VCaP (cell line): ENCODE data around the gene KCNJ4.
"Not testable (repeated sequence)": the region's sequence is repeated elsewhere in the genome, so short reads cannot be mapped to it uniquely, and the experiment has no call there.

Experiments
- H3K27ac ChIP-seq: fragments of 450-650 bp; 2 replicates; pipeline ENCODE4 v1.5.1; 2017
- TF ChIP-seq, protein P1 (sequence below): fragments of 450-650 bp; conservative IDR thresholded peaks from 2 replicates; pipeline ENCODE4 v1.5.1; 2017; ENCODE audit warnings: mild to moderate bottlenecking, moderate library complexity

The KCNJ4 gene

DNA sequence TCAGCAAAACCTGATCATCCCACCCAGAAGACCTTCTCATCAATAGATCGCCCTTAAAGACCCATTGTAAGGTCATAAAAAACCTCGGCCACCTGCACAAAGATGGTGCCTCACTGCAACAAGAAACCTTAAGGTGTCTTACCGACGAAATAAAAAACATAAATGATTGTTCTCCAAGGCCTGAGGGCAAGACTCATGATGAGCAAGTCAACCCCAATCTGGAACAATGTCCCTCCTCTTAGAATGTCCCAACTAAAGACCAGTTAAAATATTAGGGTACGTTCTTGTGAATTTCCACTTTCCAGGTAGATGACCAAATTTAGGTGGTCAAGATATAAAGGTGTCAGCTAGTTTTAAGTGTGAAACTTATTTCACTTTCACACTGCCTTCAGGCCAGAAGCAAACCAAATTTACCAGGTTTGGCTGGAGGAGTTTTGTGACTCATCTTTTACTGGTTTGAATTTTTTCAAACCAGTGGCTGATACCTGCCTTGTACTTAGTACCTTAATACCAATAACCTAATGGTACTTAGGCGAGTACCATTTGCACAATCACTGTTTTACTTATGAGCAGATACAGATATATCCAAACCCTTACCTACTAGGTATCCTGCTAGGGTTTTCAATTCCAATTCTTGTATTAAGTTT lies 27.8 kb upstream of the KCNJ4 start:
- no peak overlapping the region for H3K27ac ChIP-seq
- TF ChIP-seq, protein P1, sequence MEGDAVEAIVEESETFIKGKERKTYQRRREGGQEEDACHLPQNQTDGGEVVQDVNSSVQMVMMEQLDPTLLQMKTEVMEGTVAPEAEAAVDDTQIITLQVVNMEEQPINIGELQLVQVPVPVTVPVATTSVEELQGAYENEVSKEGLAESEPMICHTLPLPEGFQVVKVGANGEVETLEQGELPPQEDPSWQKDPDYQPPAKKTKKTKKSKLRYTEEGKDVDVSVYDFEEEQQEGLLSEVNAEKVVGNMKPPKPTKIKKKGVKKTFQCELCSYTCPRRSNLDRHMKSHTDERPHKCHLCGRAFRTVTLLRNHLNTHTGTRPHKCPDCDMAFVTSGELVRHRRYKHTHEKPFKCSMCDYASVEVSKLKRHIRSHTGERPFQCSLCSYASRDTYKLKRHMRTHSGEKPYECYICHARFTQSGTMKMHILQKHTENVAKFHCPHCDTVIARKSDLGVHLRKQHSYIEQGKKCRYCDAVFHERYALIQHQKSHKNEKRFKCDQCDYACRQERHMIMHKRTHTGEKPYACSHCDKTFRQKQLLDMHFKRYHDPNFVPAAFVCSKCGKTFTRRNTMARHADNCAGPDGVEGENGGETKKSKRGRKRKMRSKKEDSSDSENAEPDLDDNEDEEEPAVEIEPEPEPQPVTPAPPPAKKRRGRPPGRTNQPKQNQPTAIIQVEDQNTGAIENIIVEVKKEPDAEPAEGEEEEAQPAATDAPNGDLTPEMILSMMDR: no peak

DNA sequence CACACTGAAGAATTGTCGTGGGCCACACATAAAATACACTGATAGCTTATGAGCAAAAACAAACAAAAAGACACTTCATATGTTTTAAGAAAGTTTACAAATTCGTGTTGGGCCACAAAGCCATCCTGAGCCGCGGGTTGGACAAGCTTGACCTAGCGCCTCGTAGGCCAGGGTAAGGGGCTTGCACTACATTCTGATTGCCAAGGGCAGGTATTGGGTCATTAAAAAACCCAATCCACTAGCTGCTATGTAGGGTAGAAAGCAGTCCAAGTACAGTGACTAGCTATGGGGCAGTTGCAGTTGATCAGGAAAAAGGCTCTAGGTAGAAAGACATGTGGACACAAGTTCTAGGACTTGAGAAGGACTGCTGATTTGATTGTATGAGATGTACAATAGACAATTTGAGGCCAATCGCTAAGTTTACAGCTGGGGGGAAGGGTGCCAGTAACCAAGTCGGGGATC lies 26.9 kb upstream of the KCNJ4 start:
- no peak overlapping the region for H3K27ac ChIP-seq
- TF ChIP-seq, protein P1: no peak

DNA sequence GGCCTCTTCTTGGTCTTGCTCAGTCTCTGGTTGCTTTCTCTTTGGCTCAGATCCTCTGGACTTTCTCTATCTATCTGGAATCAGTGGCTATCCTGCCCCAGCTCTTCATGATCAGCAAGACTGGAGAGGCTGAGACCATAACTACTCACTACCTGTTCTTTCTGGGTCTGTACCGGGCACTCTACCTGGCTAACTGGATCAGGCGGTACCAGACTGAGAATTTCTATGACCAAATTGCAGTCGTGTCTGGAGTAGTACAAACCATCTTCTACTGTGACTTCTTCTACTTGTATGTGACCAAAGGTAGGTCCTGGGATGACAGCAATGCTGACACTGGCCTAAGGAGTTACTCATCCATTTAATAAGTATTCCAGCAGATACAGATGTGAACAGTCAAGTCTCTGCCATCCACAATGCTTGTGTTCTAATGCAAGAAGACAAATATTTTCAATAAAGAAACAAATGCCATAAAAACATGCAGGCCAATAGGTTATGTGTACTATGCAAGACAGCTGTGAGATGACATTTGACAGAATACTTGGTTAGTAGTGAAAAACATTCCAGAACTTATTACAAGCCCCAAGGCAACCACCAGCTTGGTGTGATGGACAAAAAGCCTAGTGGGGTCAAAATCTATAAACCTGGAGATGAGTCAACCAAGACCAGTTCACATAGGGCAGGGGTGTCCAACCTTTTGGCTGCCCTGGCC lies 26.3 kb upstream of the KCNJ4 start:
- TF ChIP-seq, protein P1: no peak
- no peak overlapping the region for H3K27ac ChIP-seq

DNA sequence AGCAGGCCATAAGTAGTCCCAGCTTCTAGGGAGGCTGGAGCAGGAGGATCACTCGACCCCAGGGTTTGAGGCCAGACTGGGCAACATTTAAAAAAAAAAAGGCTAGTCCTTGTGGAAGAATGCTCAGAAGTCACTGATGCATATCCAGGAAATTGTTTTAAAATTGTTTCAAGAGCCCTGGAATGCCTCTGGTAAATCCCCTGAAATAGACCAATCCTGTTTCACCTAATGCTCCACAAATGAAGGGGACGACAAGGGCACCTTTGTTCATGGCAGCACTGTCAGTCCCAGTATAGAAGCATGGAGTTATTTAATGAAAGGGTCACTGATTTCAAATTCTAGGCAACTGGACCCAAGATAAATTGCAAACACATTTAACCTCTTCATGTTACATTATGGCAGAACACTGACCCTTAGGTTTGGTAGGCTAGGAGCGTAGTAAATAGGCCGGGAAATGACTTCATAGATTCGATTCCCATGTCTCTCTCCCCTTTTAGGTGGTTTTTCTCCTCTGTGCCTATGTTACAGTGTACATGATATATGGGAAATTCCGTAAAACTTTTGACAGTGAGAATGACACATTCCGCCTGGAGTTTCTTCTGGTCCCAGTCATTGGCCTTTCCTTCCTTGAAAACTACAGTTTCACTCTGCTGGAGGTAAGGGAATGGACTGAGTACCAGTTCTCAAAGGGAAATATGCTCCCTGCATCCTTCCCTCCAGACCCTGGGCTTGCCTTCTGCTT lies 24.3 kb upstream of the KCNJ4 start:
- TF ChIP-seq, protein P1: no peak
- no peak overlapping the region for H3K27ac ChIP-seq

GRCh38 chr22:38477585-38477984 lies 22.6 kb upstream of the KCNJ4 start:
- TF ChIP-seq, protein P1: no peak
- no peak overlapping the region for H3K27ac ChIP-seq

DNA sequence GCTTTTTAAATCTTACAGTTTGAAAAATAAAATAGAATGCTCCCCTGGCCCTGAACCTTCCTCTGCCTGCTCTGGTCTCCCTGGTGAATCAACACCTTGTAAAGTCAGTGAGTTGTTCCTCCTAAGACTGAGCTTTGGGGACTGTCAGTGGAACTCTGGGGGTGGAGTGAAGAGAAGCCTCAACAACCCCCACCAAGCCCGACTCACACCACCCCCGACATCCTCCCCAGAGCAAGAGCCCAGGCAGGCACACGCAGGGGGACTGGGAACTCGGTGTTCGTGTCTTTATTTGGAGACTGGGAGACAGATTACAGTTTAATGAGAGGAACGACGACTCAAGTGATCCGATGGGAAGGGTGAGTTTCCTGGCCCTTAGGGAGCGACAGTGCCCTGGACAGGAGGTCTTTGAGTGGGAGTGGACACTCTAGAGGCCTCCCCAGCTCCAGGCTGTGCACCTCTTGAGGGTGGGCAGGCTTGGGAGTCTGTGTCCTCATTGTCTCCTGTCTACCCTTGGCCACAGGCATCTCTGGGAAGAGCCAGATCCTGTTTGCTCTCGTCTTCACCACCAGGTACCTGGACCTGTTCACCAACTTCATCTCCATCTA lies 19.1 kb upstream of the KCNJ4 start:
- H3K27ac ChIP-seq: no peak overlapping the region
- TF ChIP-seq, protein P1: no peak

- no peak overlapping the region for H3K27ac ChIP-seq
- TF ChIP-seq, protein P1: no peak
Measured at GRCh38 chr22:38471237-38471636, 16.2 kb upstream of the KCNJ4 start.

- not testable (repeated sequence) for H3K27ac ChIP-seq
Measured at GRCh38 chr22:38470179-38470578, 15.2 kb upstream of the KCNJ4 start.
